Measurements from ENCODE around the gene EHMT1.

EHMT1 gene

DNA sequence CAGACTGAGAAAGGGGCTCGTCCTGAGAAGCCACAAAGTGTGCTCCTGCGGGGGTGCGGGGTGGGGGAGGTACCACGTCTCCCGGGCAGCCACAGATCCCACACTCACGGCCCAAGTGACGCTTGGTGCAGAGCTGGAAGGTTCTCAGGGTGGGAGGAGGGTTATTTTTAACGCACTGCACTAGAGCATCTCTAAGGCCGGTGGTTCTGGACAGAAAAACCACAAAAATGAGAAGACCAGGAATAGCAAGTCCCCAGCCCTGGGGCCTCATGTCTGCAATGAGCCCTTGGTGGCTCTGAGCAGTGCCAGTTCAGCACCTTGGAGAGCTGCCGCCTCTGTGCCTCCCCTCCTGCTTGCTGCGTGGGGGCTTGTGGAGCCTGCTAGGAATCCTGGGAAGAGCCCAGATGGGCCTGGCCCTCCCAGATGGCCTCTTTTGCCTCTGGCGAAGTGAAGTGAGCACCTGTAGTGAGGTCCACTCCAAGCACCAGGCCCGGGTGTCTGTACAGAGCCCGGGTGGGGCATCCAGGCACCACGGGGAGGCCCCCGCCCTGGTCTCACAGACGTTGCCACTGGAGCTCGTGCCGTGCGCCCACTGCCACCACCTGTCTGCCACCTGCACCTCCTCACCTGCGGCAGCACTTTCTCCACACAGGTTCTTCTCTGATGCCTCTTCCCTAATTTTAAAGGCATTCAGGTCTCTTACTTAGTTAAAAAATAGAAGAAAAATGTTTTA lies 209.9 kb downstream of the EHMT1 start:
- no peak overlapping the region for H3K9ac ChIP-seq (ENCODE audit: low read length)
- H3K79me2 ChIP-seq (ENCODE audit: insufficient read depth, low read length) = no peaks in the 10 kb centered on the region
- H3K9me3 ChIP-seq (ENCODE audit: insufficient read depth, low read length) = no peaks in the 10 kb centered on the region
- no peaks in the 10 kb centered on the region for H3K27me3 ChIP-seq (ENCODE audit: low read length)
- no peaks in the 10 kb centered on the region for H4K20me1 ChIP-seq (ENCODE audit: low read depth, low read length)
- H3K4me2 ChIP-seq (ENCODE audit: low read depth, low read length, poor library complexity, severe bottlenecking) = no peak overlapping the region
- no peaks in the 10 kb centered on the region for H3K9me2 ChIP-seq (replicated peaks; ENCODE audit: insufficient read depth, low read length)
- H2AFZ ChIP-seq (ENCODE audit: low read depth, low read length, severe bottlenecking) = no peak overlapping the region
- TF ChIP-seq, protein P1, sequence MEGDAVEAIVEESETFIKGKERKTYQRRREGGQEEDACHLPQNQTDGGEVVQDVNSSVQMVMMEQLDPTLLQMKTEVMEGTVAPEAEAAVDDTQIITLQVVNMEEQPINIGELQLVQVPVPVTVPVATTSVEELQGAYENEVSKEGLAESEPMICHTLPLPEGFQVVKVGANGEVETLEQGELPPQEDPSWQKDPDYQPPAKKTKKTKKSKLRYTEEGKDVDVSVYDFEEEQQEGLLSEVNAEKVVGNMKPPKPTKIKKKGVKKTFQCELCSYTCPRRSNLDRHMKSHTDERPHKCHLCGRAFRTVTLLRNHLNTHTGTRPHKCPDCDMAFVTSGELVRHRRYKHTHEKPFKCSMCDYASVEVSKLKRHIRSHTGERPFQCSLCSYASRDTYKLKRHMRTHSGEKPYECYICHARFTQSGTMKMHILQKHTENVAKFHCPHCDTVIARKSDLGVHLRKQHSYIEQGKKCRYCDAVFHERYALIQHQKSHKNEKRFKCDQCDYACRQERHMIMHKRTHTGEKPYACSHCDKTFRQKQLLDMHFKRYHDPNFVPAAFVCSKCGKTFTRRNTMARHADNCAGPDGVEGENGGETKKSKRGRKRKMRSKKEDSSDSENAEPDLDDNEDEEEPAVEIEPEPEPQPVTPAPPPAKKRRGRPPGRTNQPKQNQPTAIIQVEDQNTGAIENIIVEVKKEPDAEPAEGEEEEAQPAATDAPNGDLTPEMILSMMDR (IDR thresholded peaks at IDR 0.05; ENCODE audit: insufficient read depth, low read length, poor library complexity, severe bottlenecking) = no peak
- TF ChIP-seq EZH2phosphoT487 (conservative IDR thresholded peaks at IDR 0.05; ENCODE audit: low read length) = no peak
- H3F3A ChIP-seq (ENCODE audit: insufficient read depth) = peaks cover 10% of the 10 kb centered on the region; the same call in 1 of the 2 replicates
- no peaks in the 10 kb centered on the region for H3K36me3 ChIP-seq (ENCODE audit: low read length)
- no peak overlapping the region for H3K27ac ChIP-seq (ENCODE audit: low read depth, low read length)
- H3K4me3 ChIP-seq (ENCODE audit: insufficient read depth, low read length, poor library complexity, severe bottlenecking) = no peak overlapping the region

DNA sequence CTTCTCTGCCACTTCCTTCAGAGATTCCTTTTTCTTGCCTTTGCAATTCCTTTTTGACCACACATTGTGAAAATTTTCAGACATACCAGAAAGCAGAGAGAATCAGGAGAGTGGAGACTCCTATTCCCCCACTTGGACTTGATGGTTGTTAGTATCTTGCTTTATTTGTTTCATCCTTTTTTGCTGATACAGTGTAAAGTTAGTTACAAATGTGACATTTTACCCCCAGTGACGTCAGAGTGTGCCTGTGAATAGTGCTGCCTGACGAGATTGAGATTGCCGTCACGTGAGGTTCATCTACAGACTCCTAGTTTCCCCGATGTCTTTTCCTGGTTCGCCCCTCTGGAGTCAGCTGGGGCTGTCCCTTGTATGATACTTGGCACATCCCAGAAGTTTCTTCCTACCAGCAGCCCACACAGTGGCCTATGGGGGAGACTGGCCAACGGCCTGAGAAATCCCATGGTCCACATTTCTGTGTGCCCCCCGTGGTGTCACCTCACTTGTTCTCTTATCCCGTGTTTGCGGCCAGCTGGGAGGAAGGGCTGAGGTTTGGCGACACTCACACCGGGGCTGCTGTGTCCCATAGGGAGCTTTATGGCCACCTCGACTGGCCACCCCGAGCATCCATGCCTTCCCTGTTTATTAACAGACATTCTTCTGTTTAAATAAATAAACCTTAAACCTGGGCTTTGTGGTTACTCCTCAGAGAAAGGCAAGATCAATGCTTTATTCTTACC lies 210.6 kb downstream of the EHMT1 start:
- H4K20me1 ChIP-seq (ENCODE audit: low read depth, low read length) = no peaks in the 10 kb centered on the region
- H3K27ac ChIP-seq (ENCODE audit: low read depth, low read length) = no peak overlapping the region
- TF ChIP-seq, protein P1 (IDR thresholded peaks at IDR 0.05; ENCODE audit: insufficient read depth, low read length, poor library complexity, severe bottlenecking) = no peak
- TF ChIP-seq EZH2phosphoT487 (conservative IDR thresholded peaks at IDR 0.05; ENCODE audit: low read length) = no peak
- H3K9ac ChIP-seq (ENCODE audit: low read length) = no peak overlapping the region
- H3K27me3 ChIP-seq (ENCODE audit: low read length) = no peaks in the 10 kb centered on the region
- H2AFZ ChIP-seq (ENCODE audit: low read depth, low read length, severe bottlenecking) = no peak overlapping the region
- no peaks in the 10 kb centered on the region for H3K79me2 ChIP-seq (ENCODE audit: insufficient read depth, low read length)
- peaks cover 6% of the 10 kb centered on the region; the same call in 1 of the 2 replicates for H3F3A ChIP-seq (ENCODE audit: insufficient read depth)
- H3K4me2 ChIP-seq (ENCODE audit: low read depth, low read length, poor library complexity, severe bottlenecking) = no peak overlapping the region
- H3K36me3 ChIP-seq (ENCODE audit: low read length) = no peaks in the 10 kb centered on the region
- no peaks in the 10 kb centered on the region for H3K9me2 ChIP-seq (replicated peaks; ENCODE audit: insufficient read depth, low read length)
- H3K9me3 ChIP-seq (ENCODE audit: insufficient read depth, low read length) = no peaks in the 10 kb centered on the region
- H3K4me3 ChIP-seq (ENCODE audit: insufficient read depth, low read length, poor library complexity, severe bottlenecking) = no peak overlapping the region

DNA sequence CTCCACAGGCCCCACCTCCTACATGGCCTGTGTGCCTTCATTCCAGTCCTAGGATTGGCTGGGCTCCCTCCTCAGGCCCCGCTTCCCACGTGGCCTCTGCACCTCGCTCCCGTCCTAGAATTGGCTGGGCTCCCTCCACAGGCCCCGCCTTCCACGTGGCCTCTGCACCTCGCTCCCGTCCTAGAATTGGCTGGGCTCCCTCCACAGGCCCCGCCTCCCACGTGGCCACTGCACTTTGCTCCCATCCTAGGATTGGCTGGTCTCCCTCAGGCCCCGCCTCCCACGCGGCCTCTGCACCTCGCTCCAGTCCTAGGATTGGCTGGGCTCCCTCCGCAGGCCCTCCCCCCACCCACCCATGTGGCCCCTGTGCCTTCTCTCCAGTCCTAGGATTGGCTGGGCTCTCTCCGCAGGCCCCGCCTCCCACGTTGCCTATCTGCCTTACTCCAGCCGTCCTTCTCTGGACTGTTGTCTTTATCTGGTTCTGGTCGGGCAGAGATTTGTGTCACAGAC lies 213.4 kb downstream of the EHMT1 start:
- TF ChIP-seq, protein P1 (IDR thresholded peaks at IDR 0.05; ENCODE audit: insufficient read depth, low read length, poor library complexity, severe bottlenecking) = no peak
- TF ChIP-seq EZH2phosphoT487 (conservative IDR thresholded peaks at IDR 0.05; ENCODE audit: low read length) = no peak
- Histone ChIP-seq H3K36me3 (ENCODE audit: low read length) (no peaks in the 10 kb centered on the region), H4K20me1 (ENCODE audit: low read depth, low read length) (no peaks in the 10 kb centered on the region)

More for the DNA sequence above, 213.4 kb downstream of the EHMT1 start:
- Histone ChIP-seq H3K4me3 (ENCODE audit: insufficient read depth, low read length, poor library complexity, severe bottlenecking) (no peak overlapping the region), H3K79me2 (ENCODE audit: insufficient read depth, low read length) (no peaks in the 10 kb centered on the region), H3K9me2 (replicated peaks; ENCODE audit: insufficient read depth, low read length) (no peaks in the 10 kb centered on the region), H3K27me3 (ENCODE audit: low read length) (no peaks in the 10 kb centered on the region), H3F3A (ENCODE audit: insufficient read depth) (no peaks in the 10 kb centered on the region), H2AFZ (ENCODE audit: low read depth, low read length, severe bottlenecking) (no peak overlapping the region), H3K9ac (ENCODE audit: low read length) (no peak overlapping the region), H3K27ac (ENCODE audit: low read depth, low read length) (no peak overlapping the region), H3K4me2 (ENCODE audit: low read depth, low read length, poor library complexity, severe bottlenecking) (no peak overlapping the region), H3K9me3 (ENCODE audit: insufficient read depth, low read length) (no peaks in the 10 kb centered on the region)

Measured in SU-DHL-6 (cell line).